ENCODE results near the gene WASF2.

The WASF2 gene

GRCh38 chr1:27365372-27366112 lies 124.4 kb downstream of the WASF2 start:
- no peak for TF ChIP-seq CTCF (IDR thresholded peaks at IDR 0.05; ENCODE audit: low read depth, low read length)
- H3K4me3 ChIP-seq (replicated peaks in 1 of 2; ENCODE audit: low read depth in 2 of 2, low read length in 2 of 2) = peak overlapping the region; percentile 78 to 87
- DNase-seq (ENCODE audit: low read depth in 2 of 2) = peak; percentile 92 to 94

- H3K4me3 ChIP-seq (replicated peaks in 1 of 2; ENCODE audit: low read depth in 2 of 2, low read length in 2 of 2) = peak overlapping the region; percentile 4 to 78
- TF ChIP-seq CTCF (IDR thresholded peaks at IDR 0.05; ENCODE audit: low read depth, low read length) = no peak
- no peak for DNase-seq (ENCODE audit: low read depth in 2 of 2)
These were observed 125.1 kb downstream of the WASF2 start for GRCh38 chr1:27364696-27365371.

- no peak overlapping the region for H3K4me3 ChIP-seq (replicated peaks in 1 of 2; ENCODE audit: low read depth in 2 of 2, low read length in 2 of 2)
- no peak for DNase-seq (ENCODE audit: low read depth in 2 of 2)
- TF ChIP-seq CTCF (IDR thresholded peaks at IDR 0.05; ENCODE audit: low read depth, low read length) = no peak
These were observed 125.9 kb downstream of the WASF2 start for GRCh38 chr1:27363766-27364695.

- no peak for DNase-seq (ENCODE audit: low read depth in 2 of 2)
- TF ChIP-seq CTCF (IDR thresholded peaks at IDR 0.05; ENCODE audit: low read depth, low read length) = no peak
- no peak overlapping the region for H3K4me3 ChIP-seq (replicated peaks in 1 of 2; ENCODE audit: low read depth in 2 of 2, low read length in 2 of 2)
These were observed 128.4 kb downstream of the WASF2 start for GRCh38 chr1:27361553-27361952.

GRCh38 chr1:27361044-27361402 lies 128.9 kb downstream of the WASF2 start:
- TF ChIP-seq CTCF (IDR thresholded peaks at IDR 0.05; ENCODE audit: low read depth, low read length) = no peak
- H3K4me3 ChIP-seq (replicated peaks in 1 of 2; ENCODE audit: low read depth in 2 of 2, low read length in 2 of 2) = no peak overlapping the region
- DNase-seq (ENCODE audit: low read depth in 2 of 2) = no peak

GRCh38 chr1:27360159-27361043 lies 129.6 kb downstream of the WASF2 start:
- TF ChIP-seq CTCF (IDR thresholded peaks at IDR 0.05; ENCODE audit: low read depth, low read length) = no peak
- DNase-seq (ENCODE audit: low read depth in 2 of 2) = no peak
- H3K4me3 ChIP-seq (replicated peaks in 1 of 2; ENCODE audit: low read depth in 2 of 2, low read length in 2 of 2) = no peak overlapping the region
